ENCODE data around the gene PKNOX2. TPM values are rescaled to one million over a fixed set of nuclear protein-coding genes. Genes with fewer than 3 reads are reported as not detected.

The PKNOX2 gene
- polyA plus RNA-seq, 1 experiment = 0.02 TPM

- DNase-seq (ENCODE audit: low read depth) = no peak
- POLR2A ChIA-PET = no interaction called here
- CTCF ChIA-PET = no interaction called here
- Histone ChIP-seq H3K4me3 (ENCODE audit: low read depth, low read length) (no peak overlapping the region), H3K36me3 (ENCODE audit: control insufficient read depth, insufficient read depth, low read length) (no peaks in the 10 kb centered on the region), H3K27me3 (ENCODE audit: control insufficient read depth, insufficient read depth, low read length) (peaks cover 13% of the 10 kb centered on the region)
- no peak for TF ChIP-seq CTCF (IDR thresholded peaks at IDR 0.05; ENCODE audit: insufficient read depth, low read depth, low read length)
Measured at GRCh38 chr11:125293596-125293995, 129.0 kb downstream of the PKNOX2 start.

- CTCF ChIA-PET = interaction anchor here (1.3 kb wide), 1 partner anchor 14 kb away, joined by 3 read pairs; no protein-coding TSS in a partner anchor
- Histone ChIP-seq H3K36me3 (ENCODE audit: control insufficient read depth, insufficient read depth, low read length) (no peaks in the 10 kb centered on the region), H3K27me3 (ENCODE audit: control insufficient read depth, insufficient read depth, low read length) (peaks cover 9% of the 10 kb centered on the region), H3K4me3 (ENCODE audit: low read depth, low read length) (no peak overlapping the region)
- POLR2A ChIA-PET = no interaction called here
- no peak for DNase-seq (ENCODE audit: low read depth)
- no peak for TF ChIP-seq CTCF (IDR thresholded peaks at IDR 0.05; ENCODE audit: insufficient read depth, low read depth, low read length)
Measured at GRCh38 chr11:125295931-125296330, 131.4 kb downstream of the PKNOX2 start.

GRCh38 chr11:125297346-125297915, 132.9 kb downstream of the PKNOX2 start:
- TF ChIP-seq CTCF (IDR thresholded peaks at IDR 0.05; ENCODE audit: insufficient read depth, low read depth, low read length) = no peak
- DNase-seq (ENCODE audit: low read depth) = no peak
- POLR2A ChIA-PET = no interaction called here
- Histone ChIP-seq H3K4me3 (ENCODE audit: low read depth, low read length) (no peak overlapping the region), H3K36me3 (ENCODE audit: control insufficient read depth, insufficient read depth, low read length) (no peaks in the 10 kb centered on the region), H3K27me3 (ENCODE audit: control insufficient read depth, insufficient read depth, low read length) (peaks cover 7% of the 10 kb centered on the region)
- CTCF ChIA-PET = interaction anchor here (1.6 kb wide), 1 partner anchor 10 kb away, joined by 3 read pairs; no protein-coding TSS in a partner anchor

- H3K4me3 ChIP-seq (ENCODE audit: low read depth, low read length) = no peak overlapping the region
- peaks cover 4% of the 10 kb centered on the region for H3K27me3 ChIP-seq (ENCODE audit: control insufficient read depth, insufficient read depth, low read length)
- TF ChIP-seq CTCF (IDR thresholded peaks at IDR 0.05; ENCODE audit: insufficient read depth, low read depth, low read length) = no peak
- DNase-seq (ENCODE audit: low read depth) = no peak
- no peaks in the 10 kb centered on the region for H3K36me3 ChIP-seq (ENCODE audit: control insufficient read depth, insufficient read depth, low read length)
- ChIA-PET POLR2A (no interaction called here), CTCF (no interaction called here)
Measured at GRCh38 chr11:125299061-125299615, 134.6 kb downstream of the PKNOX2 start.

- no peak for DNase-seq (ENCODE audit: low read depth)
- H3K36me3 ChIP-seq (ENCODE audit: control insufficient read depth, insufficient read depth, low read length) = no peaks in the 10 kb centered on the region
- CTCF ChIA-PET = interaction anchor here (1.4 to 1.6 kb wide), 2 partner anchors 10 to 14 kb away, joined by 3 to 4 read pairs; no protein-coding TSS in a partner anchor
- peaks cover 4% of the 10 kb centered on the region for H3K27me3 ChIP-seq (ENCODE audit: control insufficient read depth, insufficient read depth, low read length)
- no peak overlapping the region for H3K4me3 ChIP-seq (ENCODE audit: low read depth, low read length)
- POLR2A ChIA-PET = no interaction called here
- TF ChIP-seq CTCF (IDR thresholded peaks at IDR 0.05; ENCODE audit: insufficient read depth, low read depth, low read length) = no peak
Measured at GRCh38 chr11:125299821-125300220, 135.3 kb downstream of the PKNOX2 start.

Data from BJ (cell line).